ENCODE data around the gene MACROD2.

GRCh38 chr20:16035576-16035975 is 2040.3 kb downstream of the MACROD2 start:
- TF ChIP-seq CTCF (IDR thresholded peaks at IDR 0.05; ENCODE audit: low read depth, low read length, missing input control) (no peak), RXRA (IDR thresholded peaks at IDR 0.05) (no peak), NR2F2 (IDR thresholded peaks at IDR 0.05) (no peak), RAD21 (IDR thresholded peaks at IDR 0.05) (no peak), YY1 (IDR thresholded peaks at IDR 0.05) (no peak), ATF3 (IDR thresholded peaks at IDR 0.05) (no peak), MAX (IDR thresholded peaks at IDR 0.05) (no peak), REST (IDR thresholded peaks at IDR 0.05) (no peak), GABPA (IDR thresholded peaks at IDR 0.05 in 1 of 2, conservative IDR thresholded peaks at IDR 0.05 in 1 of 2) (no peak), ZBTB33 (IDR thresholded peaks at IDR 0.05) (no peak), TAF1 (conservative IDR thresholded peaks at IDR 0.05) (no peak), SP1 (IDR thresholded peaks at IDR 0.05) (no peak), JUND (IDR thresholded peaks at IDR 0.05) (no peak), FOXA1 (IDR thresholded peaks at IDR 0.05) (no peak)

All from liver (tissue), 3 donors.